Testis (tissue), 3 donors: ENCODE measurements around the gene DDX54. TPM values are rescaled to one million over a fixed set of nuclear protein-coding genes. Genes with fewer than 3 reads are reported as not detected.

Experiments
- DNase-seq: peaks from one replicate; pipeline ENCODE4 v3.0.0-alpha.2; 2019
- H3K27ac ChIP-seq, 2 donors: fragments of 200-600 bp; sonication (generic); one replicate each; pipeline ENCODE4 v1.5.1; 2019
- H3K27me3 ChIP-seq: fragments of 200-600 bp; sonication (generic); one replicate; pipeline ENCODE4 v1.5.1; 2019
- H3K36me3 ChIP-seq: fragments of 200-600 bp; sonication (generic); one replicate; pipeline ENCODE4 v1.5.1; 2017; ENCODE audit warnings: low read depth; ENCODE audit errors: missing control alignments
- H3K4me1 ChIP-seq: fragments of 200-600 bp; sonication (generic); one replicate; pipeline ENCODE4 v1.5.1; 2019
- H3K4me3 ChIP-seq, 2 donors: fragments of 200-600 bp; sonication (generic); one replicate each; pipeline ENCODE4 v1.5.1; 2017 to 2019
- H3K9me3 ChIP-seq: fragments of 200-600 bp; sonication (generic); one replicate; pipeline ENCODE4 v1.5.1; 2017
- POLR2A ChIP-seq: fragments of 450-650 bp; IDR thresholded peaks from one replicate; pipeline ENCODE4 v1.6.1; 2017; ENCODE audit warnings: antibody characterized with exemption, mild to moderate bottlenecking, moderate library complexity
- WGBS, 2 donors: methylation state at CpG; one replicate each; pipeline ENCODE4 v1.1.5; 2018; 5-methylcytosine and 5-hydroxymethylcytosine counted together
- intact Hi-C: fragments of 100-400 bp; cut with DNase I; formaldehyde crosslinking; loops from one replicate; pipeline ENCODE4 v1.15.1; 2023; ENCODE audit warnings: low total_unique reads
- polyA plus RNA-seq: library from polyadenylated mRNA; stranded (reverse); fragments of 350-450 nt; fragmentation: Illumina TruSeq; extraction: RNeasy Lipid Tissue Mini Kit (QIAGEN cat#74804); gene quantifications from one replicate; pipeline ENCODE4 v1.2.3, GENCODE V29; 2014; ENCODE audit warnings: low read depth, low replicate concordance; ENCODE audit not compliant: insufficient read depth
- total RNA-seq, 2 donors: library from RNA; depleted of rRNA; stranded (reverse); fragments of >200 nt; gene quantifications; one replicate each; pipeline ENCODE4 v1.2.3, GENCODE V29; 2016
- TF ChIP-seq, protein P1 (sequence below), 3 experiments: fragments of 450-650 bp in 2 of 3; fragments of 200-600 bp in 1 of 3; sonication (generic) in 1 of 3; IDR thresholded peaks; one replicate each; pipeline ENCODE4 v1.5.1; 2016 to 2019; ENCODE audit warnings: antibody characterized with exemption in 3 of 3, mild to moderate bottlenecking in 2 of 3, moderate library complexity in 1 of 3

Gene DDX54
- total and polyA plus RNA-seq, 3 donors from 2014 or later = 40.3 to 63.6 (median 62.4) TPM

DNA sequence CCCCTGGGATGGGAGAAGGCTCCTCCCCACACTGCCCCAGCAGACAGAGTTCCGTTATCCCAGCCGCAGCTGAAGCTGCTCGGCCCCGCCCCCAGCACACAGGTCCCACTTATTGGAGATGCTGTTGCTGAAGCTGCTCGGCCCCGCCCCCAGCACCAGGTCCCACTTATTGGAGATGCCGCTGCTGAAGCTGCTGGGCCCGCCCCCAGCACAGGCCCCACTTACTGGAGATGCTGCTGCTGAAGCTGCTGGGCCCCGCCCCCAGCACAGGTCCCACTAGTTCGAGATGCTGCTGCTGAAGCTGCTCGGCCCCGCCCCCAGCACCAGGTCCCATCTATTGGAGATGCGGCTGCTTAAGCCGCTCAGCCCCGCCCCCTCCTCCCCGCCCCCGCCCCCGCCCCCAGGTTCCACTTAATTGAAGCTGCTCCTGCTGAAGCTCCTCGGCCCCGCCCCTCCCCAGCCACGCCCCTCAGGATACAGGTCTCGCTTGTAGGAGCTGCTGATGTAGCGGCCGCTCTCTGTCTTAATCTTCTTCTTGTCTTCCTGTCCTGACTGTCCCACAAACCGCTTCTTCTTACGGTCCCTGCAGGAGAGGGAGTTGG is 23.8 kb downstream of the DDX54 start:
- H3K4me1 ChIP-seq = peaks cover 6% of the 10 kb centered on the region
- 55% methylated on average over 3 to 21 of the region's 26 CpGs for WGBS, 2 donors
- intact Hi-C loops = no loop called here
- no peaks in the 10 kb centered on the region for H3K9me3 ChIP-seq
- H3K27ac ChIP-seq = no peak overlapping the region
- TF ChIP-seq POLR2A = no peak
- TF ChIP-seq, protein P1, sequence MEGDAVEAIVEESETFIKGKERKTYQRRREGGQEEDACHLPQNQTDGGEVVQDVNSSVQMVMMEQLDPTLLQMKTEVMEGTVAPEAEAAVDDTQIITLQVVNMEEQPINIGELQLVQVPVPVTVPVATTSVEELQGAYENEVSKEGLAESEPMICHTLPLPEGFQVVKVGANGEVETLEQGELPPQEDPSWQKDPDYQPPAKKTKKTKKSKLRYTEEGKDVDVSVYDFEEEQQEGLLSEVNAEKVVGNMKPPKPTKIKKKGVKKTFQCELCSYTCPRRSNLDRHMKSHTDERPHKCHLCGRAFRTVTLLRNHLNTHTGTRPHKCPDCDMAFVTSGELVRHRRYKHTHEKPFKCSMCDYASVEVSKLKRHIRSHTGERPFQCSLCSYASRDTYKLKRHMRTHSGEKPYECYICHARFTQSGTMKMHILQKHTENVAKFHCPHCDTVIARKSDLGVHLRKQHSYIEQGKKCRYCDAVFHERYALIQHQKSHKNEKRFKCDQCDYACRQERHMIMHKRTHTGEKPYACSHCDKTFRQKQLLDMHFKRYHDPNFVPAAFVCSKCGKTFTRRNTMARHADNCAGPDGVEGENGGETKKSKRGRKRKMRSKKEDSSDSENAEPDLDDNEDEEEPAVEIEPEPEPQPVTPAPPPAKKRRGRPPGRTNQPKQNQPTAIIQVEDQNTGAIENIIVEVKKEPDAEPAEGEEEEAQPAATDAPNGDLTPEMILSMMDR (IDR thresholded peaks at IDR 0.05) = no peak
- DNase-seq = peak; percentile 68
- no peak overlapping the region for H3K4me3 ChIP-seq
- no peaks in the 10 kb centered on the region for H3K27me3 ChIP-seq
- H3K36me3 ChIP-seq = no peaks in the 10 kb centered on the region

DNA sequence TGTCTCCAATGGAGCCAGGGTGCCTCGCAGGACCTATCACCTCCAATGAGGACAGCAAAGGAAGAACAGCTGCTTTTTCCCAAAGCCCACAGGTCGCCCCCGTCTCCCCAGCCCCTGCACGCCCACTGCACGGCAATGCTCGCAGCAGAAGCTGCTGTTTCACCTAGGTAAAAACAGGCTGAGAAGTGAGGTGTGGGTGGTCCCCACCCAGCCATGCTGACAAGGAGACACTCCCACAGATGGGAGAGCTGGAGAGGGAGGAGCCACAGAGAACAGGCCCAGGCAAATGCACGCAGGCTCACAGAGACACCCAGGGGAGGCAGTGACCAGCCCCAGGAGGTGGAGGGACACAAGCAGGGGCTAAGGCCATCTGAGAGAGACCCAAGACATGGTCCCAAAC is 25.3 kb downstream of the DDX54 start:
- intact Hi-C loops = loop anchor here (10.0 kb wide), 1 partner anchor 105 kb away; the partner anchor contains the start of gene DTX1

DNA sequence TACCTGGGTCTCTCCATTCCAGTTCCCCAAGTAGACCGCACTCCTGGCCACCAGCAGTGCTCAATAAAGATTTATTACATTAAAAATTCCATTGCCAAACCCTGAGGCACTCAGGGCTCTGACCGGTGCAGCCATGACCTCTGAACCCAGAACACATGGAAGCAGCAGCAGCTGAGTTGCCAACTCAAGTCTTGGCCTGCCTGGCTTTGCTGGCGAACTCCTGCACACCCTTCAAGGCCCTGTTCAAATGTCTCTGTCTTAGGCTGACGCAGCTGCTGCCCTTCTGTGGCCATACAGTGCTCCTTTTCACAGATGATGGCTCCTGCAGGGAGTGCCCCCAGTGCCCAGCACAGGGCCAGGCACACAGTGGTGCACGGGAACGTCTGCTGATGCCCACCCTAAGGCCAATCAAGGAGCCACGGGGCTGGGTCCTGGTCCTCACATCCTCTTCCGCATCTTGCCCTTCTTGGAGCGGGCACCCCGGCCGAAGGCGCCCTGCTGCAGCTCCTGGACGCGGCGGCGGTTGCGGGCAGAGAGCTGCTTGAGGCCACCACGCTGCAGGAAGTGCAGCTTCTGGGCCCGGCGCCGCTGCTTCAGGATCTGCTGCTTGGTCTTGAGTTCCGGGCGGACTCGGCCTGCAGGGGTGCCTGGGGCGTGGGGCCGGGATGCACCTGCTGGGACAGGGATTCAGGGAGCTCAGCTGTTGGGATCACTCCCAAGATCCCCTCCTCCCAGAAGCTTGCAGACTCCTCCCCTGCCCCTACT is 26.7 kb downstream of the DDX54 start:
- H3K27ac ChIP-seq = no peak overlapping the region
- no peaks in the 10 kb centered on the region for H3K36me3 ChIP-seq
- no peaks in the 10 kb centered on the region for H3K9me3 ChIP-seq
- H3K4me3 ChIP-seq = no peak overlapping the region
- TF ChIP-seq, protein P1 (IDR thresholded peaks at IDR 0.05) = no peak
- TF ChIP-seq POLR2A = no peak
- H3K4me1 ChIP-seq = peaks cover 6% of the 10 kb centered on the region
- H3K27me3 ChIP-seq = no peaks in the 10 kb centered on the region
- intact Hi-C loops = loop anchor here (10.0 kb wide), 1 partner anchor 104 kb away; the partner anchor contains the start of gene DTX1
- WGBS, 2 donors = 93 to 94% methylated on average over 22 to 26 of the region's 26 CpGs
- DNase-seq = no peak

More for the DNA sequence above, 25.3 kb downstream of the DDX54 start:
- Histone ChIP-seq H3K4me1 (peaks cover 6% of the 10 kb centered on the region), H3K4me3 (no peak overlapping the region), H3K36me3 (no peaks in the 10 kb centered on the region), H3K9me3 (no peaks in the 10 kb centered on the region), H3K27ac (no peak overlapping the region), H3K27me3 (no peaks in the 10 kb centered on the region)
- no peak for DNase-seq
- TF ChIP-seq, protein P1 (IDR thresholded peaks at IDR 0.05) = no peak
- no peak for TF ChIP-seq POLR2A
- 87% methylated on average over 7 of the region's 7 CpGs for WGBS, 2 donors

GRCh38 chr12:113157218-113157859 is 27.9 kb downstream of the DDX54 start:
- Histone ChIP-seq H3K27ac (no peak overlapping the region), H3K9me3 (no peaks in the 10 kb centered on the region), H3K27me3 (no peaks in the 10 kb centered on the region), H3K36me3 (no peaks in the 10 kb centered on the region), H3K4me1 (peaks cover 5% of the 10 kb centered on the region), H3K4me3 (no peak overlapping the region)
- intact Hi-C loops = loop anchor here (10.0 kb wide), 1 partner anchor 103 kb away; the partner anchor contains the start of gene DTX1
- no peak for TF ChIP-seq POLR2A
- TF ChIP-seq, protein P1 (IDR thresholded peaks at IDR 0.05) = no peak
- 87 to 88% methylated on average over 12 of the region's 12 CpGs for WGBS, 2 donors
- no peak for DNase-seq
